SU-DHL-6 (cell line): ENCODE data around the gene FBH1.
"Not testable (repeated sequence)": the region's sequence is repeated elsewhere in the genome, so short reads cannot be mapped to it uniquely, and the experiment has no call there.

Experiments
- H2AFZ ChIP-seq: fragments of 200-600 bp; sonication (generic); 2 replicates; pipeline ENCODE4 v1.6.1; 2014; ENCODE audit warnings: low read depth, mild to moderate bottlenecking, moderate library complexity, mixed read lengths, antibody characterized with exemption, low read length; ENCODE audit not compliant: severe bottlenecking
- H3F3A ChIP-seq: fragments of 200-600 bp; shearing (Covaris generic); 2 replicates; pipeline ENCODE4 v1.6.0; 2016; ENCODE audit warnings: antibody characterized with exemption, mild to moderate bottlenecking; ENCODE audit not compliant: insufficient read depth
- H3K27ac ChIP-seq: fragments of 200-600 bp; sonication (generic); 2 replicates; pipeline ENCODE4 v1.5.1; 2016; ENCODE audit warnings: low read depth, mild to moderate bottlenecking, low read length, moderate library complexity, mixed read lengths
- H3K27me3 ChIP-seq: fragments of 200-600 bp; sonication (generic), shearing (Covaris generic); 2 replicates; pipeline ENCODE4 v1.6.0; 2014; ENCODE audit warnings: mild to moderate bottlenecking, low read length
- H3K36me3 ChIP-seq: fragments of 200-600 bp; sonication (generic); 2 replicates; pipeline ENCODE4 v1.6.1; 2014; ENCODE audit warnings: mild to moderate bottlenecking, low read length, mixed read lengths
- H3K4me2 ChIP-seq: fragments of 300-600, 200-600 bp; shearing (Covaris generic), sonication (generic); 2 replicates; pipeline ENCODE4 v1.6.0; 2014; ENCODE audit warnings: low read length, low read depth, mild to moderate bottlenecking; ENCODE audit not compliant: poor library complexity, severe bottlenecking
- H3K4me3 ChIP-seq: fragments of 200-600 bp; sonication (generic); 2 replicates; pipeline ENCODE4 v1.5.1; 2014; ENCODE audit warnings: antibody characterized with exemption, low read length, mild to moderate bottlenecking, mixed read lengths; ENCODE audit not compliant: insufficient read depth, poor library complexity, severe bottlenecking
- H3K79me2 ChIP-seq: fragments of 200-600 bp; sonication (generic); 2 replicates; pipeline ENCODE4 v1.6.1; 2014; ENCODE audit warnings: mild to moderate bottlenecking, low read length, moderate library complexity; ENCODE audit not compliant: insufficient read depth
- H3K9ac ChIP-seq: fragments of 200-600 bp; sonication (generic); 2 replicates; pipeline ENCODE4 v1.7.0; 2014; ENCODE audit warnings: mild to moderate bottlenecking, low read length
- H3K9me2 ChIP-seq: fragments of 200-600 bp; sonication (generic); replicated peaks from 2 replicates; pipeline ENCODE4 v1.6.1; 2014; ENCODE audit warnings: low read length; ENCODE audit not compliant: insufficient read depth
- H3K9me3 ChIP-seq: fragments of 200-600 bp; sonication (generic); 2 replicates; pipeline ENCODE4 v1.6.1; 2014; ENCODE audit warnings: low read length, mixed read lengths; ENCODE audit not compliant: insufficient read depth
- H4K20me1 ChIP-seq: fragments of 200-600 bp; sonication (generic); 2 replicates; pipeline ENCODE4 v1.6.1; 2014; ENCODE audit warnings: low read depth, mild to moderate bottlenecking, antibody characterized with exemption, low read length, moderate library complexity, mixed read lengths
- EZH2phosphoT487 ChIP-seq: fragments of 200-600 bp; sonication (generic), shearing (Covaris generic); conservative IDR thresholded peaks from 2 replicates; pipeline ENCODE4 v1.6.1; 2018; ENCODE audit warnings: mild to moderate bottlenecking, antibody characterized with exemption, low read length, moderate library complexity, mixed read lengths
- TF ChIP-seq, protein P1 (sequence below): fragments of 200-600 bp; sonication (generic); IDR thresholded peaks from one replicate; pipeline ENCODE4 v1.5.1; 2017; ENCODE audit warnings: antibody characterized with exemption, mild to moderate bottlenecking, low read length, moderate library complexity; ENCODE audit not compliant: insufficient read depth, poor library complexity, severe bottlenecking

FBH1 gene

GRCh38 chr10:5843686-5844344 lies 46.2 kb upstream of the FBH1 start:
- Histone ChIP-seq H2AFZ (peak overlapping the region; percentile 10), H3K4me2 (peak overlapping the region; percentile 83), H3K9me3 (no peaks in the 10 kb centered on the region), H3K9me2 (no peaks in the 10 kb centered on the region), H3K27ac (peak overlapping the region; percentile 97), H3K4me3 (peak overlapping the region; percentile 46), H4K20me1 (no peaks in the 10 kb centered on the region), H3K27me3 (no peaks in the 10 kb centered on the region), H3K79me2 (no peaks in the 10 kb centered on the region), H3K36me3 (no peaks in the 10 kb centered on the region), H3K9ac (peak overlapping the region; percentile 50), H3F3A (peaks cover 63% of the 10 kb centered on the region)
- TF ChIP-seq, protein P1, sequence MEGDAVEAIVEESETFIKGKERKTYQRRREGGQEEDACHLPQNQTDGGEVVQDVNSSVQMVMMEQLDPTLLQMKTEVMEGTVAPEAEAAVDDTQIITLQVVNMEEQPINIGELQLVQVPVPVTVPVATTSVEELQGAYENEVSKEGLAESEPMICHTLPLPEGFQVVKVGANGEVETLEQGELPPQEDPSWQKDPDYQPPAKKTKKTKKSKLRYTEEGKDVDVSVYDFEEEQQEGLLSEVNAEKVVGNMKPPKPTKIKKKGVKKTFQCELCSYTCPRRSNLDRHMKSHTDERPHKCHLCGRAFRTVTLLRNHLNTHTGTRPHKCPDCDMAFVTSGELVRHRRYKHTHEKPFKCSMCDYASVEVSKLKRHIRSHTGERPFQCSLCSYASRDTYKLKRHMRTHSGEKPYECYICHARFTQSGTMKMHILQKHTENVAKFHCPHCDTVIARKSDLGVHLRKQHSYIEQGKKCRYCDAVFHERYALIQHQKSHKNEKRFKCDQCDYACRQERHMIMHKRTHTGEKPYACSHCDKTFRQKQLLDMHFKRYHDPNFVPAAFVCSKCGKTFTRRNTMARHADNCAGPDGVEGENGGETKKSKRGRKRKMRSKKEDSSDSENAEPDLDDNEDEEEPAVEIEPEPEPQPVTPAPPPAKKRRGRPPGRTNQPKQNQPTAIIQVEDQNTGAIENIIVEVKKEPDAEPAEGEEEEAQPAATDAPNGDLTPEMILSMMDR: no peak
- TF ChIP-seq EZH2phosphoT487: no peak

DNA sequence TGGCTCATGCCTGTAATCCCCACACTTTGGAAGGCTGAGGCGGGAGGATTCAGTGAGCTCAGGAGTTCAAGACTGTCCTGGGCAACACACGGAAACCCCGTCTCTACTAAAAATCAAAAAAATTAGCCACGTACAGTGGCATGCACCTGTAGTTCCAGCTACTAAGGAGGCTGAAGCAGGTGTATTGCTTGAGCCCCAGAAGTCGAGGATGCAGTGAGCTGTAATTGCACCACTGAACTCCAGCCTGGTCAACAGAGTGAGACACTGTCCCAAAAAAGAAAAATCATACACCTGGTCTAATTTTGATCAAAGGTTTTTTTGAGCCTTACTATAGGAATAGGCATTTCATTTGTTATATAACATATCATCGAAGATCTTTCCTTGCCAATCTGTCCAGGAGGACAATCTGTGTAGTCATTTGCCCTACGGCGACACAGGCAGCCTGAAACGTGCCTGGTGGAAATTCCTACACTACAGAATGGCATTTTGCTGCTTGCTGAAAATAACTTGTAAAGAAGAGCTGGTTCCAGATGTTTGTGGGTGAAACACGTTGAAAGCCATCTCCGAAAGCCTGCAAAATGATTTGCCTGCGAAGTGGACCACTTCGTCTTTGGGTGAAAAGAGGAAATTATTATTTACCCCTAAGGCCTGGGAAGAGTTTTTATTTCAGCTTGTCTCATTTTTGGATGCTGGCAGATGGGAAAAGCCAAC lies 45.5 kb upstream of the FBH1 start:
- TF ChIP-seq, protein P1: no peak
- TF ChIP-seq EZH2phosphoT487: no peak
- peak overlapping the region; percentile 83 for H3K4me2 ChIP-seq
- H3K9ac ChIP-seq: peak overlapping the region; percentile 50
- no peaks in the 10 kb centered on the region for H3K9me3 ChIP-seq
- H3K79me2 ChIP-seq: no peaks in the 10 kb centered on the region
- H3K4me3 ChIP-seq: peak overlapping the region; percentile 46
- H2AFZ ChIP-seq: peak overlapping the region; percentile 69
- no peaks in the 10 kb centered on the region for H3K9me2 ChIP-seq
- H3K27me3 ChIP-seq: no peaks in the 10 kb centered on the region
- no peaks in the 10 kb centered on the region for H3K36me3 ChIP-seq
- no peaks in the 10 kb centered on the region for H4K20me1 ChIP-seq
- H3F3A ChIP-seq: peaks cover 63% of the 10 kb centered on the region
- H3K27ac ChIP-seq: peak overlapping the region; percentile 97

DNA sequence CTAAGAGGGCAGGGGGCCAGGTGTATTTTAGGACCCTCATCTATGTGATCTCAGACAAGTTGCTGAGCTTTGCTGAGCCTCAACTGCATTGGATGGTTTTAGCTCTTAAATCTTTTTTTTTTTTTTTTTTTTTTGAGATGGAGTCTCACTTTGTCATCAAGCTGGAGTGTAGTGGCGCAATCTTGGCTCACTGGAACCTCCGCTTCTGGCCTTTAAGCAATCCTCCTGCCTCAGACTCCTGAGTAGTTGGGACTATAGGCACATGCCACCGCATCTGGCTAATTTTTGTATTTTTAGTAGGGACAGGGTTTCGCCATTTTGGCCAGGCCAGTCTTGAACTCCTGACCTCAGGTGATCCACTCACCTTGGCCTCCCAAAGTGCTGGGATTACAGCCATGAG lies 43.4 kb upstream of the FBH1 start:
- H4K20me1 ChIP-seq, H3K9me3 ChIP-seq, H3K79me2 ChIP-seq, H3K9me2 ChIP-seq, H3K36me3 ChIP-seq, H3K27me3 ChIP-seq, H3K4me3 ChIP-seq: not testable (repeated sequence)
- Histone ChIP-seq H3K9ac (peak overlapping the region; percentile 12), H2AFZ (peak overlapping the region; percentile 6), H3F3A (peaks cover 47% of the 10 kb centered on the region), H3K4me2 (peak overlapping the region; percentile 83), H3K27ac (peak overlapping the region; percentile 97)

- no peaks in the 10 kb centered on the region for H3K27me3 ChIP-seq
- H3K36me3 ChIP-seq: no peaks in the 10 kb centered on the region
- H2AFZ ChIP-seq: no peak overlapping the region
- no peak overlapping the region for H3K4me3 ChIP-seq
- no peak overlapping the region for H3K27ac ChIP-seq
- no peaks in the 10 kb centered on the region for H3F3A ChIP-seq
- H3K9me3 ChIP-seq: no peaks in the 10 kb centered on the region
- H3K9me2 ChIP-seq: no peaks in the 10 kb centered on the region
- H3K9ac ChIP-seq: no peak overlapping the region
- TF ChIP-seq, protein P1: no peak
- no peak for TF ChIP-seq EZH2phosphoT487
- no peaks in the 10 kb centered on the region for H4K20me1 ChIP-seq
- no peak overlapping the region for H3K4me2 ChIP-seq
- H3K79me2 ChIP-seq: no peaks in the 10 kb centered on the region
Observed at GRCh38 chr10:5854131-5854475, 35.9 kb upstream of the FBH1 start.
